ENCODE results near the gene C10orf71.

The C10orf71 gene

GRCh38 chr10:49278497-49278981 is 20.4 kb upstream of the C10orf71 start:
- Histone ChIP-seq H3K27me3 (ENCODE audit: insufficient read depth, poor library complexity, severe bottlenecking) (no peaks in the 10 kb centered on the region), H3K9me3 (ENCODE audit: severe bottlenecking) (no peaks in the 10 kb centered on the region)
- TF ChIP-seq, protein P1, sequence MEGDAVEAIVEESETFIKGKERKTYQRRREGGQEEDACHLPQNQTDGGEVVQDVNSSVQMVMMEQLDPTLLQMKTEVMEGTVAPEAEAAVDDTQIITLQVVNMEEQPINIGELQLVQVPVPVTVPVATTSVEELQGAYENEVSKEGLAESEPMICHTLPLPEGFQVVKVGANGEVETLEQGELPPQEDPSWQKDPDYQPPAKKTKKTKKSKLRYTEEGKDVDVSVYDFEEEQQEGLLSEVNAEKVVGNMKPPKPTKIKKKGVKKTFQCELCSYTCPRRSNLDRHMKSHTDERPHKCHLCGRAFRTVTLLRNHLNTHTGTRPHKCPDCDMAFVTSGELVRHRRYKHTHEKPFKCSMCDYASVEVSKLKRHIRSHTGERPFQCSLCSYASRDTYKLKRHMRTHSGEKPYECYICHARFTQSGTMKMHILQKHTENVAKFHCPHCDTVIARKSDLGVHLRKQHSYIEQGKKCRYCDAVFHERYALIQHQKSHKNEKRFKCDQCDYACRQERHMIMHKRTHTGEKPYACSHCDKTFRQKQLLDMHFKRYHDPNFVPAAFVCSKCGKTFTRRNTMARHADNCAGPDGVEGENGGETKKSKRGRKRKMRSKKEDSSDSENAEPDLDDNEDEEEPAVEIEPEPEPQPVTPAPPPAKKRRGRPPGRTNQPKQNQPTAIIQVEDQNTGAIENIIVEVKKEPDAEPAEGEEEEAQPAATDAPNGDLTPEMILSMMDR (IDR thresholded peaks at IDR 0.05; ENCODE audit: poor library complexity, severe bottlenecking), result no peak

GRCh38 chr10:49279015-49279880 is 19.7 kb upstream of the C10orf71 start:
- H3K27ac ChIP-seq (ENCODE audit: poor library complexity, severe bottlenecking), result no peak overlapping the region
- no peaks in the 10 kb centered on the region for H3K9me3 ChIP-seq (ENCODE audit: severe bottlenecking)
- peak; percentile 13 for DNase-seq (ENCODE audit: low spot score)
- TF ChIP-seq, protein P1 (IDR thresholded peaks at IDR 0.05; ENCODE audit: poor library complexity, severe bottlenecking), result no peak
- H3K27me3 ChIP-seq (ENCODE audit: insufficient read depth, poor library complexity, severe bottlenecking), result no peaks in the 10 kb centered on the region
- no peak overlapping the region for H3K4me3 ChIP-seq (ENCODE audit: severe bottlenecking)
- no peak for ATAC-seq (ENCODE audit: low read depth)
- no peaks in the 10 kb centered on the region for H3K36me3 ChIP-seq (ENCODE audit: low read depth)
- no peaks in the 10 kb centered on the region for H3K4me1 ChIP-seq (ENCODE audit: insufficient read depth, poor library complexity, severe bottlenecking)

More at GRCh38 chr10:49278497-49278981, 20.4 kb upstream of the C10orf71 start:
- Histone ChIP-seq H3K27ac (ENCODE audit: poor library complexity, severe bottlenecking) (no peak overlapping the region), H3K36me3 (ENCODE audit: low read depth) (no peaks in the 10 kb centered on the region), H3K4me1 (ENCODE audit: insufficient read depth, poor library complexity, severe bottlenecking) (no peaks in the 10 kb centered on the region), H3K4me3 (ENCODE audit: severe bottlenecking) (no peak overlapping the region)
- ATAC-seq (ENCODE audit: low read depth) (no peak), DNase-seq (ENCODE audit: low spot score) (no peak)

DNA sequence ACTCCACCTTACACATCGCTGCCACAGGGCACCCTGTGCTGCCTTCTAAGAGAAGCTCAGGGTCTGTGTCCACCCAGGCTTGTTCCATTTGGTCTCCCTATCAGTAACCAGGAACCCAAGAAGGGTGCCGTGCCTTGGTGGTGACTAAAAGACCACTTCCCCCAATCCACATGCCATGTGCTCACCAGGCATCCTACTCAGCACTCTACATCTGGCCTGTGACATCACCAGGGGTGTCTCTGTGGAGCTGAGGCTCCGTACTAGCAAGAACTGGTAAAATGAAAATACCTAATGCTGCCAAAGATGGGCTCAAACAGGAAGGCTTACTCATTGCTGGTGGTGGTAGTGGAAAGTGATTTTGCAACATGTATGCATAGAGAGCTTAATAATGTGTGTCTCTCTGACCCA is 19.0 kb upstream of the C10orf71 start:
- H3K36me3 ChIP-seq (ENCODE audit: low read depth), result no peaks in the 10 kb centered on the region
- TF ChIP-seq, protein P1 (IDR thresholded peaks at IDR 0.05; ENCODE audit: poor library complexity, severe bottlenecking), result no peak
- no peaks in the 10 kb centered on the region for H3K4me1 ChIP-seq (ENCODE audit: insufficient read depth, poor library complexity, severe bottlenecking)
- ATAC-seq (ENCODE audit: low read depth) (peak; percentile 21; the same call in 1 of the 3 replicates), DNase-seq (ENCODE audit: low spot score) (peak; percentile 6)
- no peak overlapping the region for H3K4me3 ChIP-seq (ENCODE audit: severe bottlenecking)
- H3K27ac ChIP-seq (ENCODE audit: poor library complexity, severe bottlenecking), result no peak overlapping the region
- no peaks in the 10 kb centered on the region for H3K9me3 ChIP-seq (ENCODE audit: severe bottlenecking)
- H3K27me3 ChIP-seq (ENCODE audit: insufficient read depth, poor library complexity, severe bottlenecking), result no peaks in the 10 kb centered on the region

- Histone ChIP-seq H3K4me1 (ENCODE audit: insufficient read depth, poor library complexity, severe bottlenecking) (no peaks in the 10 kb centered on the region), H3K4me3 (ENCODE audit: severe bottlenecking) (no peak overlapping the region), H3K27me3 (ENCODE audit: insufficient read depth, poor library complexity, severe bottlenecking) (no peaks in the 10 kb centered on the region), H3K27ac (ENCODE audit: poor library complexity, severe bottlenecking) (no peak overlapping the region), H3K9me3 (ENCODE audit: severe bottlenecking) (no peaks in the 10 kb centered on the region), H3K36me3 (ENCODE audit: low read depth) (no peaks in the 10 kb centered on the region)
- ATAC-seq (ENCODE audit: low read depth) (no peak), DNase-seq (ENCODE audit: low spot score) (peak; percentile 33)
- TF ChIP-seq, protein P1 (IDR thresholded peaks at IDR 0.05; ENCODE audit: poor library complexity, severe bottlenecking), result no peak
Measured at GRCh38 chr10:49281461-49281860, 17.5 kb upstream of the C10orf71 start.

DNA sequence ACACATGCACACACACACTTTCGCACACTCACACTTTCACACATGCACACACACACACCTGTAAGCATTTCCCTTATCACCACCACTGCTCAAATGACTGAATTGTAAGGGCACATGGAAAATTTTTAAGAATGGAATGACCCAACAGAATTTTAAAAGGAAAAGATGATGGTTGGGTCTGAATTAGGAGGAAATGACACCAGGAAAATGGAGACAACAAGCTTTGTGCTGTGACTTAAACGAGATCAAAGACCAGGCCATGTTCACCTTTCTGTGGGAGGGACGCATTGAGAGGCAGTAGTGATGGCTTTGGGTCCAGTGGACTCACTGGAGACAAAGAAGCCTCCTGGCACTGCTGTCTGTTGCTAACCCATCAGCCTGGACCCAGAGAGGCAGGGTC is 16.7 kb upstream of the C10orf71 start:
- TF ChIP-seq, protein P1 (IDR thresholded peaks at IDR 0.05; ENCODE audit: poor library complexity, severe bottlenecking), result no peak

More for the DNA sequence above, 16.7 kb upstream of the C10orf71 start:
- Histone ChIP-seq H3K27ac (ENCODE audit: poor library complexity, severe bottlenecking) (no peak overlapping the region), H3K27me3 (ENCODE audit: insufficient read depth, poor library complexity, severe bottlenecking) (no peaks in the 10 kb centered on the region), H3K36me3 (ENCODE audit: low read depth) (no peaks in the 10 kb centered on the region), H3K9me3 (ENCODE audit: severe bottlenecking) (no peaks in the 10 kb centered on the region), H3K4me3 (ENCODE audit: severe bottlenecking) (no peak overlapping the region), H3K4me1 (ENCODE audit: insufficient read depth, poor library complexity, severe bottlenecking) (no peaks in the 10 kb centered on the region)
- no peak for ATAC-seq (ENCODE audit: low read depth)
- DNase-seq (ENCODE audit: low spot score), result no peak
